Transverse colon (tissue), 4 donors: Measurements from ENCODE around the gene SOX1. TPM values are rescaled to one million over a fixed set of nuclear protein-coding genes. Genes with fewer than 3 reads are reported as not detected.

ENCODE experiments used
- DNase-seq: peaks from one replicate; pipeline ENCODE4 v3.0.0-alpha.2; 2019
- H3K27ac ChIP-seq, 4 donors: fragments of 200-600 bp; sonication (generic); 2 replicates each; pipeline ENCODE4 v1.5.1; 2016 to 2018; ENCODE audit warnings: inconsistent platforms in 4 of 4
- H3K27me3 ChIP-seq: fragments of 200-600 bp; sonication (generic); 2 replicates; pipeline ENCODE4 v1.5.1; 2017; ENCODE audit warnings: inconsistent platforms
- H3K36me3 ChIP-seq, 4 donors: fragments of 200-600 bp; sonication (generic); 2 replicates each; pipeline ENCODE4 v1.5.1; 2017 to 2019; ENCODE audit warnings: inconsistent platforms in 4 of 4
- H3K4me1 ChIP-seq, 4 donors: fragments of 200-600 bp; sonication (generic); 2 replicates each; pipeline ENCODE4 v1.5.1; 2017 to 2020; ENCODE audit warnings: inconsistent platforms in 4 of 4
- H3K4me3 ChIP-seq, 4 donors: fragments of 200-600 bp; sonication (generic); 1 replicate in 1 of 4; 2 replicates in 3 of 4; pipeline versions ENCODE4 v1.5.1 to v1.6.1; 2017 to 2019; ENCODE audit warnings: inconsistent platforms in 4 of 4
- H3K9me3 ChIP-seq, 2 donors: fragments of 200-600 bp; sonication (generic); 2 replicates each; pipeline ENCODE4 v1.5.1; 2017 to 2019; ENCODE audit warnings: inconsistent platforms in 2 of 2
- EP300 ChIP-seq: sonication (generic); formaldehyde crosslinking; IDR thresholded peaks from one replicate; pipeline ENCODE4 v1.6.1; 2017; ENCODE audit warnings: antibody characterized with exemption, low read depth
- POLR2A ChIP-seq: fragments of 450-650 bp; IDR thresholded peaks from one replicate; pipeline ENCODE4 v1.6.1; 2016; ENCODE audit warnings: antibody characterized with exemption, mild to moderate bottlenecking, moderate library complexity
- POLR2AphosphoS5 ChIP-seq, 3 donors: sonication (generic); formaldehyde crosslinking; IDR thresholded peaks; one replicate each; pipeline ENCODE4 v1.6.1; 2016; ENCODE audit warnings: antibody characterized with exemption in 3 of 3
- WGBS, 2 donors: methylation state at CpG; one replicate each; pipeline ENCODE4 v1.1.5; 2018; ENCODE audit warnings: low coverage in 1 of 2; 5-methylcytosine and 5-hydroxymethylcytosine counted together
- in situ Hi-C, 4 donors: fragments of 200-750 bp; cut with MboI; loops; one replicate each; pipeline versions ENCODE4 v1.15.0 to v1.15.1; 2017; ENCODE audit warnings: low sequenced_read_pairs in 3 of 4, low pct_ligation_motif_present in 1 of 4, low pct_unique_long_range_greater_than_20kb in 1 of 4
- intact Hi-C: fragments of 100-400 bp; cut with DNase I; formaldehyde crosslinking; loops from one replicate; pipeline ENCODE4 v1.15.1; 2023; ENCODE audit warnings: low total_unique reads
- small RNA-seq, 4 donors: library from RNA; depleted of rRNA; stranded (forward); fragments of <200 nt; gene quantifications; one replicate each; pipeline ENCODE3, GENCODE V24; 2016
- total RNA-seq, 4 donors: library from RNA; depleted of rRNA; stranded (reverse); fragments of >200 nt; gene quantifications; one replicate each; pipeline ENCODE4 v1.1.0, GENCODE V29; 2016
- TF ChIP-seq, protein P1 (sequence below), 5 experiments: fragments of 200-600 bp in 3 of 5; fragments of 450-650 bp in 2 of 5; sonication (generic) in 3 of 5; IDR thresholded peaks; 1 replicate in 2 of 5; 2 replicates in 3 of 5; pipeline ENCODE4 v1.5.1; 2016 to 2017; ENCODE audit warnings: antibody characterized with exemption in 5 of 5, inconsistent platforms in 3 of 5, mild to moderate bottlenecking in 2 of 5, moderate library complexity in 1 of 5

The SOX1 gene
- total RNA-seq, 4 donors from 2014 or later = not detected

- H3K27me3 ChIP-seq = no peaks in the 10 kb centered on the region
- whole genome bisulfite sequencing, 2 donors = 50 to 79% methylated on average over 5 of the region's 5 CpGs
- H3K4me3 ChIP-seq = no peak overlapping the region
- no peak for TF ChIP-seq EP300
- no peak for TF ChIP-seq POLR2AphosphoS5 (IDR thresholded peaks at IDR 0.05)
- no peak for TF ChIP-seq POLR2A
- TF ChIP-seq, protein P1, sequence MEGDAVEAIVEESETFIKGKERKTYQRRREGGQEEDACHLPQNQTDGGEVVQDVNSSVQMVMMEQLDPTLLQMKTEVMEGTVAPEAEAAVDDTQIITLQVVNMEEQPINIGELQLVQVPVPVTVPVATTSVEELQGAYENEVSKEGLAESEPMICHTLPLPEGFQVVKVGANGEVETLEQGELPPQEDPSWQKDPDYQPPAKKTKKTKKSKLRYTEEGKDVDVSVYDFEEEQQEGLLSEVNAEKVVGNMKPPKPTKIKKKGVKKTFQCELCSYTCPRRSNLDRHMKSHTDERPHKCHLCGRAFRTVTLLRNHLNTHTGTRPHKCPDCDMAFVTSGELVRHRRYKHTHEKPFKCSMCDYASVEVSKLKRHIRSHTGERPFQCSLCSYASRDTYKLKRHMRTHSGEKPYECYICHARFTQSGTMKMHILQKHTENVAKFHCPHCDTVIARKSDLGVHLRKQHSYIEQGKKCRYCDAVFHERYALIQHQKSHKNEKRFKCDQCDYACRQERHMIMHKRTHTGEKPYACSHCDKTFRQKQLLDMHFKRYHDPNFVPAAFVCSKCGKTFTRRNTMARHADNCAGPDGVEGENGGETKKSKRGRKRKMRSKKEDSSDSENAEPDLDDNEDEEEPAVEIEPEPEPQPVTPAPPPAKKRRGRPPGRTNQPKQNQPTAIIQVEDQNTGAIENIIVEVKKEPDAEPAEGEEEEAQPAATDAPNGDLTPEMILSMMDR (IDR thresholded peaks at IDR 0.05) = no peak
- intact Hi-C loops = no loop called here
- H3K27ac ChIP-seq = no peak overlapping the region
- DNase-seq = no peak
- H3K36me3 ChIP-seq = no peaks in the 10 kb centered on the region
- in situ Hi-C loops = no loop called here
- no peaks in the 10 kb centered on the region for H3K9me3 ChIP-seq
- no peaks in the 10 kb centered on the region for H3K4me1 ChIP-seq
These were observed 53.1 kb downstream of the SOX1 start for GRCh38 chr13:112120031-112120373.

Small RNA genes lying within 50 kb of the gene (small RNA-seq; reads per million reads assigned to genes)
- gene RF00287 = 0 reads per million in 4 donors
